NK-92 (cell line): ENCODE data around the gene CFAP65.

Experiments used
- DNase-seq: peaks from one replicate; lab custom pipeline; 2025; ENCODE audit not compliant: unreplicated experiment; lab: John Stamatoyannopoulos, UW

CFAP65 gene

DNA sequence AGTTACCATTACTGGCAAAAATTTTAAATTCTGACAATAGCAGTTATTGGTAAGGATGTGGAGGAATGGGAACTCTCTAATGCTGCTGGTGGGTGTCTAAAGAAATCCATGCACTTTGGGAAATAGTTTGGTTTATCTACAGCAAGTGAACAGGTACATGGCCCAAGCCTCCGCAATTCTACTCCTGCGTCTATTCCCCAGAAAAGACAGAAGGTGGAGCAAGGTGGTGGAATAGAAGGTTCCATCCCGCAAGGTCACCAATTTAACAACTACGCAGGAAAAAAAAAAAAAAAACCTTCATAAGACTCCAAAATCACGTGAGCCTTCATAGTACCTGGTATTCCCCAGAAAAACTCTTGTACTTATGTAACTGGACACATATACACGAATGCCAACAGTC, 6.5 kb downstream of the CFAP65 start:
- no peak for DNase-seq

DNA sequence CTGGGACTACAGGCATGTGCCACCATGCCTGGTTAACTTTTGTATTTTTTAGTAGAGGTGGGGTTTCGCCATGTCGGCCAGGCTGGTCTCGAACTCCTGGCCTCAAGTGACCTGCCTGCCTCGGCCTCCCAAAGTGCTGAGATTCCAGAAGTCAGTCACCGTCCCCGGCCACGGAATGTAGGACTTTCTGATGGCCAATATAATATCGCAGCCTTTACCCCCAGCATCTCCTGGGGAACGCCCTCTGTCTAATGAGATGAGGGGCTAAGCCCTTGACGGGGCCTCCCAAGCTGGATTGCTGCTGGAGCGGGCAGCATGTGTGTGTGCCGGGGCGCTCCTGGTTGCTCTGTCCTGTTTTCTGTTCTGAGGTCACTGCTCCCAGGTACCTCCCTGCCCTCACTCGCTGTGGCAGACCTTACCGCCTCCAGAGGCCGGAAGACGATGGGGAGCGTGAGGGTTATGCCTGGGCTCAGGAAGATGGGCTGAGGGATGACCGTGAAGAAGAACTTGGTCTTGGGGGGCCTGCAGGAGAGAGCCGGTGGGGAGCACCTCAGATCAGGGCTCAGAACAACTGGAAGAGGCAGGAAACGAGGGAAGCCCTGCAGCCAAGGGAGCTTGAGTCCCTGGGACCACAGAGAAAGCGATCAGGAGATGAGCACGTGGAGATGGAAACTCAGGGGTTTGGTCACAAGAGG, 9.1 kb downstream of the CFAP65 start:
- no peak for DNase-seq

DNA sequence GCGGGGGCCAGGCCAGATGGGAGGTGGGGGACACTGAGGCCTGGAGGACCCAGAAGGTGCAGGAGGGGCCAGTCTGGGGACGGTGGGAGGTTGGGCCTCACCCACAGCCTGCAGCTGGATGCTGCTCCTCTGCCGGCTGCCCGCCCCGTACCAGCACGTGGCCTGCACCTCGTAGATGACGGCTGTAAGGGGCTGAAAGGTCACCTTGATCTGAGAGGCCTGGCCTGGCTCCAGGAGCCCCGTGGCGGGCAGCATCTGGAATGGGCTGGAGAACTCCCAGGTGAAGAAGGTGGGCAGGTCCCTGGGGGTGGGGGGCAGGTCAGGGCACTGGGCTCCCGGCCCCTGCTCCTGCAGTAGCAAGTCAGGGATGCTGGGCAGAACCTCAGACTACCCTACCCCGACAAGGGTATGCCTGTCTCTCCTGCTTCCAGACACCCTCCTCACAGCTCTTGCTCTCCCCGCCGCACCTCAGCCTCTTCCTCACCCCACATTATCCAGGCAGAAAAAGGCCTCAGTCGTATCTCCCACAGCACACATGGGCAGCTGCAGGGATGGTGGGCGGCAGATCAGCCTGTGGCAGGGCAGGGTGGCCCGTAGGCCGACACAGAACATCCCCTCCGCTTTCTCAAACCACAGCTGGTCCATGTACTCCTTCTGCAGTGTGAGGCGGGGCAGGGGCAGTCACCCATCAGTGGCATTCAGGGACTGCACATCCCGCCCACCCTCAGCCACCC, 10.1 kb downstream of the CFAP65 start:
- DNase-seq, result no peak

DNA sequence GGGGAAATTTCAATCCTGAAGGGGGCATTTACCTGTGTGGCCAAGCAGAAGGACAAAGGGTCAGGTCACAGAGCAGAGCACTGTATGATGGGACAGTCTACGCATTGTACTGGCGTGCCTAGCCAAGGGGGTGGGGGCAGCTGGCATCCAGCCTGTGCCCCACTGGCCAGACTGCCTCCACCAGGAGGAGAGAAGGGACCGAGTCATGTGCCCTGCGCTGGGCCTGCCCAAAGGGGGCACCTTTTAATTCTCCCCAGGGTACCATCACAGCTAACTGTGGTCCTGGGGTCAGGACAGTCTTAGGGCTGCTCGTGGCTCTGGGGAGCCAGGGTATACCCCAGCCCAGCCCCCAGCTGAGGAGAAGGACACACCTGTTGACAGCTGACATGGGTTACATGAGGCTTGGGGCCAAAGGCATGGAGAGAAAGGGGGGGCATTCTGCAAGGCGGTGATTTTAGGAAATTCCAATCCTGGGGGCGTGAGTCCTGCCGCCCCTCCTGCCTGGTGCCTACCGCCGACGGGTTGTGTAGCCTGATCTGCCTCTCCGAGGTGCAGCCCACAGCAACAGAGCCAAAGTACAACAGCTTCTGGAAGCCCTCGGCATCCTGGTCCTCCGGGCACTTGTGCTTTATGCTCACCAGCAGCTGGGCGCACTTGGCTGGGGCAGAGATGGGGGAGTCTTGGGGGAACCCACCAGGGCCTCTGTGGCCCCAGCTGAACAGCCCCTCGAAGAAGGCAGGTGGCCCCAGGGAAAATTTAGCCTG, 11.0 kb downstream of the CFAP65 start:
- no peak for DNase-seq

DNA sequence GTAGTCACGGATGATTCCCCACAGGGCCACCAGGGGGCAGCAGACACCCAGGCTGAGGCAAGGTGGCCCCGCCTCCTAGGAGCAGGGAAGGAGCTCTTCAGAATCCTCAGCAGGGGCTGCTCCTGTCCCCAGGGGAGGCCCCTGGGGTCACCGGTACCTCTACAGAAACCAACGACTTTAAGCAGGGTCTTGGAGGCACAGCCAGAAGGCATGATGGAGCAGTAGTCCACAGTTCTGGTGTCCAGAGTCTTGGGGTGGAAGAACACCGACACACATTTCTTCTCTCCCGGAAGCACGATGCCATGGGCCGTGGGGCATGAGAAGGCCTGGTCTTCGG, 11.5 kb downstream of the CFAP65 start:
- no peak for DNase-seq

DNA sequence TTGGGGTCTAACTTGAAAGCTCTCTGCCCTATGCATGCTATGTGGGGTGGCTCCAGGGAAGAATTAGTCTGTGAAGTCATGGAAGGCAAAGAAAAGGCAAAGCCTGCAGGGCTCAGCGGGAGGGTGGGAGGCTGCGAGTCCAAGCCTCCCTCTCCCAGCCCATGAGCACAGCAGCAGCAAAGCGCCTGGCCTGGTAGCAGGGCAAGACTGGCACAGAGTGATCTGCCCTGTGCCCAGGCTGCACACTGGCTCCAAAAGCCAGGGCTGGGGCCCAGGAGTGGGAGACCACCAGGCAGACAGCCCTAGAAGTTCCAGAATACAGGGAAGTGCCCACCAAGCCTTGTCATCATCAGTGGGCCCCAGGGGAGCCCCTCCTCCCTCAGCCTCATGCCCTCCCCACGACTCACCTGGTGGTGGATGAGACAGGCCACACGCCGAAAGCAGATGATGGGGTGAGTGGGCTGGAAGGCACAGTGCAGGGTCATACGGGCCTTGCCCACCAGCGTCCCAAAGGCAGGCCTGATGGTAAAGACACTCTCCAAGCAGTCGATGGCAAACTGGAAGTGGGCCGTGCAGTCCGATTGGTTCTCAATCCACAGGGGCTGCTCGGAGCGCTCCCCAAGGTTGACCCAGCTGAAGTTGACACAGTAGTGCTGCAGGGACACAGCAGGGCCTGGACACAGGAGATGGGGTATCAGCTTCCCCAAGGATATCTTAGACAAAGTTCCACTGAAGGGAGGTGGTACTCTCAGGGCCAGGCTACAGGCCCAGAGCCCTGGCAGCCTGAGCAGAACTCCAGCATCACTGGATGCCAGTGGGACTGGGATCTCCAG, 12.1 kb downstream of the CFAP65 start:
- no peak for DNase-seq

DNA sequence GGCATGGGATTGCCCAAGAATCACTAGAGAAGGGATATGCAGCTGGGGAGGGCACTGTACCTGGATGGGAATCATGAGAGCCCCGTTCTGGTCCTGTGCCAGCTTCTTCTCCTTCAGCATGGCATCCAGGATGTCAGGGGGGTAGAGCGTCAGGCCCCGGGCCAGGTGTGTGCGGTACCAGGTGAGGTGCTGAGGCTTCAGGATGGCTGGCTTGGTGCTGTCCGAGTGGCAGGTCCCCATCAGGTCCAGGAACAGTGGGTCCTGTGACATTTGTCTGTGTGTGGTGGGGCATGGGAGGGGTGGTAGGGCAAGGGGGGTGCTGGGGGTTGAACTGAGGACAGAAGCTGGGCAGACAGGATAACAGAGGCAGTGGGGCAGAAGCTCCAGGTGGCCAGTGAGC, 13.2 kb downstream of the CFAP65 start:
- no peak for DNase-seq

DNA sequence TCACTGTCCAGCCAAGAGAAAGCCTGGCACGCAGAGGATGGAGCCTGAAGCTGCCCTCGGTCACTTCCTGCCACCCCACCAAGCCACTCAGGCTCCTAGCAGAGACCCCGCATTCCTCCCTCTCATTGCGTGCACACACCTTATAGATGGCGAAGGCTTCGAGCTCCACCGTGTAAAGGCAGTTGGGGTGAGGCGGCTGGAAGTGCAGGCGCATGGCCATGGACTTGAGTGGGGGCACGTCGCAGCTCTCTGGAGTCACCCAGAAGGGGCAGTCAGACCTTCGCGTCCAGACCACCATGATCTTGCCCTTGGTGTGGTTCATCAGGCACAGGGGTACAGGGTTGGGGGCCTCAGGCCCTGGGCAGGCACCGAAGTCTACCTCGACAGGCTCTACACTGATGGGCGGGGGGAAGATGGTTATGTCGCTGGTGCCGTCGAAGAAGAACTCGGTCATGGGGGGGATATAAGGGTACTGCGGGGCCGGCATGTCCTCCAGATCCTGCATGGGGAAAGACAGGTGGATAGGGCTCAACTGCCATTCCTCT, 13.7 kb downstream of the CFAP65 start:
- no peak for DNase-seq

DNA sequence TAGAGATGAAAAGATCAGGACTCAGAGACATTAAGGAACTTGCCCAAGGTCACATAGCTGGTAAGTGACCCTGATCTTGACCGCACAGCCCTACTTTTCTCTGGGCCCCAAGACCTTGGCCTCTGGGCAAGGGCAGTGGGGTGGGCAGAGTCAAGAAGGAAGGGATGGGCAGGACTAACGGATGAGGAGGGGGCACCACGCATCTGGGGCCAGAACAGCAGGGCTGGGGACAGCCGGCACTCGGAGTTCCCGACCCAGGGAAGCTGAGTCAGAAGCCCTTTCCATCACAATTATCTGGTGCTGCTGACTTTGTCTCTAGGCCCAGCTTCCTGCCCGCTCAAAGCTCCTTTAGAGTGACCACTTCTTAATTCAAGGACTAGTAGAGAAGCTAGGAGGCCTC, 14.4 kb downstream of the CFAP65 start:
- no peak for DNase-seq

DNA sequence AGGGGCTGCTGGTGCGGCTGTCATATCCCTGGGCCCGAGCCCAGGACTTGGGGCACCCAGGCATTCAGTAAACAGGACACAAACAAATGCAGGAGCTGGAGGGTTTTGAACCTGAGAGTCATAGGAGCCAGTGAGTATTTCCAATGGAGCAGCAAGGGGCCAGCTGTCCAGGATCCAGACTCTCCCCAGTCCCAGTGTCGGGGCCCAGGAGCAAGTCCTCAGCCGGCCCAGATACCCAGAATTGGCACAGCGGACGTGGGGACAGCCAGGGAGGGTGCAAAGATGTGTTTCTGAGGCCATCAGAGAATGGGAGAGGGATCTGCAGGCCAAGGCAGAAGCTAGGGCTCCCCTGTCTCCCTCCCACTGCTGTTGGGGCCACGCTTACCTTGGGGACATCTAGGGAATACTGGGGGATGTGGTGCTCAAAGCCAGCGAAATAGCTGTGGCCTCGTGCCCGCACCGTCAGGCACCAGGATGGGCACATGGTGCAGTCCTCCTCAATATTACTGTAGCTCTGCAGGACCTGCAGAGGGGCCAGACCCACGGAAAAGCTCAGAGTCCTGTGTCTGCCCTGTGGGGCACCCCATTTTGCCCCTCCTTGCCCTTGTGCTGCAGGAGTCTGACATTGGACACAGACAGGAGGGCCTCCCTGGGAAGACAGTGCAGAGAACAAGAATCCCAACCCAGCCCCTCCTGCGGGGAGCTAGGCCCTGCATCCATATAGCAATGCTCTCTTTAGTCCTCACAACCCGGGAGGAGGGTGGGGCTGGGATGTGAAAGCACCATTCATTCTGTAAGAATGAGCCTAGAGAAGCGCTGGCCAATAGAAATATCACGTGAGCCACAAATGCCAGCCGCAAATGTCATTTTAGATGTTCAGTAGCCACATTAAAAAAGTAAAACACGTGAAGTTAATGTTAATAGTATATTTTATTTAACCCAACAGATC, 15.4 kb downstream of the CFAP65 start:
- no peak for DNase-seq

DNA sequence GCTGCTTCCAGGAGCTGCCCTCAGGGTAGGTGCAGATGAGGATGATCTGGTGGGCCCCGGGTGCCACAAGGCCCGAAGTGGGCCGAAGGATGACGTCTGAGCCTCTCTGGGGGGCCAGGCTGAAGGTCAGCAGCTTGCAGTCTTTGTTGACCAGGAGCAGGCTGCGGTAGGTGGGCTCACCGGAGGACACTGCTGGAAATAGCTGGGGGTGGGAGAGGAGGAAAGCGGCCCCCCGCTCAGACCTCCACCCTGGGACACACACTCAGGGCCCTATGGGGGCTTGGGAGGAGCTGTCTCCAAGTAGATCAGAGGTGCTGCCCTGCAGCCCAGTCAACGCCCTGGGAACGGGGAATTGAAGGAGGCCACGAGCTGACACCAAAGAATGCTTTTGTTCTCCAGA, 17.3 kb downstream of the CFAP65 start:
- DNase-seq, result no peak

DNA sequence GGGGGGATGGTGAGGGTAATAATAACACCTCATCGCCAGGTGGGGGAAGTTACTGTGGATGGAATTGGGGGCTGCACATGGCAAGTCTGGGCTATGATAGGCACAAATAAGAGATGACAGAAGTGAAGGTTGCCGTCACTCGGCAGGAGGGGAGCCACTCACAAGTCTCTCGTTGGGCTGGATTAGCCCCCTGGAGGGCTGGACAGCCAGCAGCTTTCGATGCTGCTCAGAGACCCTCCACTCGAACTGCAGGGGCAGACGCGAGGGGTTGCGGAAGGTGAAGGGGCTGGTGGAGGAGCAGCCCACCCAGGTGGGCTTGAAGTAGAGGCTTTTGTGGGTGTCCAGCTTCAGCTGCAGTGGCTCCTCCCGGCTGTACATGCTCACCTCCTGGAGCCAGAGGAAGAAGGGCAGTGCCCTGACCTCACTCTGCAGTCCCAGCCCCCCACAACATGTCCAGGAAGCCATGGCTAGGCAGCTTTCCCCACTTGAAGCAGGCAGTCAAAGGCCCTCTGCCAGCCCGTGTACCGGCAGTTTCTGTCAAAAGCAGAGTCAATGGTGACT, 18.2 kb downstream of the CFAP65 start:
- DNase-seq, result no peak

DNA sequence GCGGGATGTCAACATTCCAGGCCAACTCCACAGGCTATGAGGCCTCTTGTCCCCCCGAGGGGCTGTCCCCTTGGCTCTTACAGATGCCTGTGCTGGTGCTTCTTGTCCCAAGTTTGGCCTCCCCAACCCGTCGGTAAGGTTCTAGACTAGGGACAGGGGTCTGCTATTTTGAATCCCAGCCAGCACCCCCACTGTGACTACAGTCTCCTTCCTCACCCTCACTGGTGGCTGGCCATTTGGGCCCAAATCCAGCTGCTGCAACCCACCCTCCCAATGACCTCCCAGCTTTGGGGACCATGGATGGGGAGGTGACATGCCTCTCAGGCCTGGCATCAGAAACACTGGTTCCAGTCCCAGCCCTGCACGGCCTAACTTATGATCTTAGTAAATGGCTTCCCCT, 18.7 kb downstream of the CFAP65 start:
- DNase-seq, result no peak

DNA sequence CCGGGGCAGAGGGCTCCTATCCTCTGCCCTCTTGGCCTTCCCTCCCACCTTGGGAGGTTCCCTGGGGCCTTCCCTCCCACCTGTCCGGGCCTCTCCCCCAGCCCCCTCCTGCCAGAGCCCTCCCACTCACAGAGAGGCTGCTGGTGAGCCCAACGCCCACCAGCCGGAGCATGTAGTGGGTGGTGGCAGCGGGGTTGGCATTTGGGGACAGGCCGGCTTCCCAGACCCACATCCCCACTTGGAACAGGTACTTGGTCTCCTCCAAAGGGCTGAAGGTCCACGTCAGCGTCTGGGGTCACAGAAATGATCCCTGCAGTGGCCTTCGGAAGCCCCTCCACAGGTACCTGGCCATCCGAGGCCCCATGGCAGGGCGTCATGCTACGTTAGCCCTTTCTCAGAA, 19.3 kb downstream of the CFAP65 start:
- no peak for DNase-seq

DNA sequence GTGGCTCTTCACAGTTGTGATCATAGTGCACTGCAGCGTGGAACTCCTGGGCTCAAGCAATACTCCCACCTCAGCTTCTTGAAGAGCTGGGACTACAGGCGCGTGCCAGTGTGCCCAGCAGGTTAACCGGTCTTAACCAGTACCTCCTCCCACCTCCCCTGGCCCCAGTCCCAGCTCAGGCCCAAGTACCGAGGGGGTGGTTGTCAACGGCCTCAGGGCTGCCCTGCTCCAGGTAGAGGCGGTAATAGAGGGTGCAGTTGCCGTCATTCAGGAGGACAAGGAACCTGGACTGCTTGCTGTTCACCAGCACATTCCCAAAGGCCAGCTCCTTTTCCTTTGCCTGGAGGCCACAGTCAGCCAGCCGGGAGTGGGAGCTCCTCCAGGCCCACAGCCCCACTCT, 19.7 kb downstream of the CFAP65 start:
- no peak for DNase-seq

DNA sequence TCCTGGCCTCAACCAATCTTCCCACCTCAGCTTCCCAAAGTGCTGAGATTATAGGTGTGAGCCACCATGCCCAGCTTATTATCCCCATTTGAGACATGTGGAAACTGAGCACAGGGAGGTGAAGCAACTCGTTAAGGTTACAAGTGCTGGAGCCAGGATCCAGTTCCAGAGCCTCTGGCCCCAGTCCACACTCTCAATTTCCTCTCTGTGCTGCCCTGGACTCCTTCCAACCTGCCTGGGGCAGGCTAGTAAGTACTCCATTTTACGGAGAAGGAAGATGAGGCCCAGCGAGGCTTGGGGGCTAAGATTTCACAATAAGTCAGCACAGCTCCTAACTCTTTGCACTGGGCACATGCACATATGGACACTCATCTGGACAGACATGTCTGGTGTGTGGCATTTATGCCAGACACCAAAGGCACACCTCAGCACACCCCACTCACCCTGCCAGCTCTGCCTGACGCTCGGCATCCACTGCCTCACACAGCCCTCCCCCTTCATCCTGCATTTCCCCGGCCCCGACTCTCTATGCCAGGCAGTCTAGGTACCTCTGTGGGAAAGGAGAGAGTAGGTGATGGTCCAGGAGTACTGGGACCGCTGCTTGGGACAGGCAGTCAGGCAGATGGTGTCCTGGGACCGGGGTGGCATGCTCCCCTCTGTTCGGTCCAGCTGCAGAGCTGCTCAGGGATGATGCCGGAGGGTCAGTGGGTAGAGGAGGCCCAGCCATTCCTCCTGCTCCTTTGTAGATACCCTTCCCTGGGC, 20.5 kb downstream of the CFAP65 start:
- DNase-seq, result no peak

DNA sequence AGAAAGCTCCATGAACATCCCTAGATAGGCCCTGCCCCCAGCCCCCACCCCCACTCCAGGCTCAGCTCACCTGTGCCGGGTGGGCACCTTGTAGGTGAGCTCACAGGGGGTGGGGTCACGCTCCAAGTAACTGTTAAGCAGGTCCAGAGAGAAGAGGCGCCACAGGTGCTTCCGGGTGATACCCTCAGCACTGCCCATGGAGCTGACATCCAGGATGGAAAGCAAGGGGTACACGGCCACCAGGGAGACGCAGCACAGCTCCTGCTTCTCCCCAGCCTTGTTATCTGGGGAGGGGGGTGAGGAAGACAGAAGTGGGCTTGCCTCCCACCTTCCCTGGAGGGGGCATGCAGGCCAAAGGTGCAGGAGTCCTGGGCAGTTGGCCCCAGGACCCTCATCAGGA, 21.9 kb downstream of the CFAP65 start:
- no peak for DNase-seq

DNA sequence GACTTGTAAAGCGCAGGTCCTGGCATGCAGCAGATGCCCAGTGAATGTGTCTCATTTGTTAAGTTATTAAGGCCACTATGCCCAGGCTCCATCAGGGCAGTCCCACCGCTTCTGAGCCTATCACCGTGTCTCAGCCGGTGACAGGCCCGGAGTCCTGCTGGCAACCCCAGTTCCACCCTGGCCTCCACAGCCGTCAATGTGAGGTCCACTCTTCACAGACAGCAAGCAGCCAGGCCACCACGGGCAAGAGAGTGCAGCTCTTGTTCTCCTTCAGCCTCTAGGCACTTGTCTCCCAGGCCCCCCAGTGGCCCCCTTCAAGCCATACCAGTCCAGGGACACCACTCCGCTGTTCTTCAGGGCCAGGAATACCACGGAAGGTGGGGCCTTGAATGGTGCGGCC, 22.6 kb downstream of the CFAP65 start:
- no peak for DNase-seq

DNA sequence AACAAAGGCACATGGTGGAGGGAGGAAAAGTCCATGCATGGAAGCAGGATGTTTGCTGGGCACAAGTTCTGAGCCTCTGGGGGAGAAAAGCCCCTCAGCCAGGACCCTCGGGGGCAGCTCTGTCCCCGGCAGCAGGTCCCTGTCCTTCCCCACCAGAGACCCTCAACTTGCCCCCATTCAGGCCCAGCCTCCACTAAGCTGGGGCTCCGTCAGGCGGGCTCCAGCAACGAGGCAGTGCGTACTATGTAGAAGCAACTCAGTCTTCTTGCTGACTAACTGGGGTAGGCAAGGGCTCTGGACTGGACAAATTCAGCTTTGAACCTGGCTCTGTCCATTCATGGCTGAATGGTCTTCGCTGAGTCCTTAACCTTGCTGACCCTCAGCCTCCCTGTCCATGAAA, 23.0 kb downstream of the CFAP65 start:
- no peak for DNase-seq
